Measurements from ENCODE around the gene DBNDD2.

Gene DBNDD2

DNA sequence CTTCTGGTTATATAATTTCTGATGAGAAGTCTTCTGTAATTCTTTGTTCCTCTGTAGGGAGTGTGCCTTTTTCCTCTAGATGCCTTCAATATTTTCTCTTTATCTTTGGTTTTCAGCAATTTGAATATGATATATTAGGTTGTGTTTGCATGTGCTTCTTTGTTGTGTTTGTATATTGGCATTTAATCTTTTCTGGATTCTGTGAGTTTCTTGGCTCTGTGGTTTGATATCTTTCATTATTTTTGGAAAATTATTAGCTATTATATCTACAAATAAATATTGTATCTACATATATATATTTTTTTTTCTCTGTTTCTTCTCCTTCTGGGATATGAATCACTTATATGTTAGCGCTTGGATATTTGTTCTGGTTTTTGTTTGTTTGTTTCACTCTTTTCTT lies 9.1 kb upstream of the DBNDD2 start:
- DNase-seq (ENCODE audit: insufficient read length, low spot score) (no peak), FAIRE-seq (no peak)
- TF ChIP-seq POLR2A (IDR thresholded peaks at IDR 0.05; ENCODE audit: low read depth, low read length), result no peak

DNA sequence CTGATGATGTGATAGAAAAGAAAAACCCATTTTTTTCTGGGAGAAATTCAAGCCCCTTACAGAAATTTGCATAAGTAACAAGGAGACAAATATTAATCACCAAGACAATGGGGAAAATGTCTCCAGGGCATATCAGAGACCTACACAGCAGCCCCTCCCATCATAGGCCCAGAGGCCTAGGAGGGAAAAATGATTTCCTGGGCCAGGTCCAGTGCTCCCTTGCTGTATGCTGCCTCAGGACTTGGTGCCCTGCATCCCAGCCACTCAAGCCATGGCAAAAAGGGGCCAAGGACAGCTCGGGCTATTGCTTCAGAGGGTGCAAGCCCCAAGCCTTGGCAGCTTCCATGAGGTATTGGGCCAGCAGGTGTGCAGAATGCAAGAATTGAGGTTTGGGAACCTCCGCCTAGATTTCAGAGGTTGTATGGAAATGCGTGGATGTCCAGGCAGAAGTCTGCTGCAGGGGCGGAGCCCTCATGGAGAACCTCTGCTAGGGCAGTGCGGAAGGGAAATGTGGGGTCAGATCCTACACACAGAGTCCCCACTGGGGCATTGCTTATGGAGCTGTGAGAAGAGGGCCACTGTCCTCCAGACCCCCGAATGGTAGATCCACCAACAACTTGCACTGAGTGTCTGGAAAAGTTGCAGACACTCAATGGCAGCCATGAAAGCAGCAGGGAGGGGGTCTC lies 7.6 kb upstream of the DBNDD2 start:
- no peak for TF ChIP-seq POLR2A (IDR thresholded peaks at IDR 0.05; ENCODE audit: low read depth, low read length)
- no peak for FAIRE-seq
- no peak for DNase-seq (ENCODE audit: insufficient read length, low spot score)

DNA sequence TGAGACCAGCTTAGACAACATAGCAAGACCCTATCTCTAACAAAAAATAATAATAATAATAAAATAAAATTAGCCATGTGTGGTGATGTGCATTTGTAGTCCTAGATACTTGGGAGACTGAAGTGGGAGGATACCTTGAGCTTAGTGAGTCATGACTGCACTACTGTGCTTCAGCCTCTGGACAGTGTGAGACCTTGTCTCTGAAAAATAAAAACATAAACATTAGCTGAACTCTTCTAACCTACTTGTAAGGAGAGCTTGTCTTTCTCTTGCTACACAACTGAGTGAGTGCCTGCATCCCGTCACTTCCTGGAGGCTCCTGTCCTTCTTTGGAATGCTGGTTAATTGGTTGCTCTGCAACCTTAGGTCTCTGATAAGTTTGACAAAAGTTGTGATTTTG lies 5.1 kb upstream of the DBNDD2 start:
- DNase-seq (ENCODE audit: insufficient read length, low spot score) (no peak), FAIRE-seq (no peak)

DNA sequence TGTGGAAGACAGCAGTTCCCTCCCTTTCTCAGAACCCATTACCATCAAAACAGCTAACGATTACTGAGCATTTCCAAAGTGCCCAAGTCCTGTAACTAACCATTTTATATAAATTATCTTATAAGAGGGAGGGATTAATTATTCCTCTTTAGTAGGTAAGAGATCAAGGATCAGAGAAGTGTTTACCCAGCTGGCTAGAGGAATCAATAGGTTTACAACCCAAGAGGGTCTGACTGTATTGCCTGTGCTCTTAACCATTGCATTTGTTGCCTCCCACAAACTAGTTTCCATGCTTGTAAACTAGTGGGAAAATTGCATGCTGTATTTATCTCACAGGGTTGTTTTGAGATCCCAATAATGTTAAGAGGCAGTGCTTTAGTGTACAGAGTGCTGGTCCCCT lies 3.7 kb upstream of the DBNDD2 start:
- no peak for FAIRE-seq

More for the DNA sequence above, 5.1 kb upstream of the DBNDD2 start:
- TF ChIP-seq POLR2A (IDR thresholded peaks at IDR 0.05; ENCODE audit: low read depth, low read length), result no peak

DNA sequence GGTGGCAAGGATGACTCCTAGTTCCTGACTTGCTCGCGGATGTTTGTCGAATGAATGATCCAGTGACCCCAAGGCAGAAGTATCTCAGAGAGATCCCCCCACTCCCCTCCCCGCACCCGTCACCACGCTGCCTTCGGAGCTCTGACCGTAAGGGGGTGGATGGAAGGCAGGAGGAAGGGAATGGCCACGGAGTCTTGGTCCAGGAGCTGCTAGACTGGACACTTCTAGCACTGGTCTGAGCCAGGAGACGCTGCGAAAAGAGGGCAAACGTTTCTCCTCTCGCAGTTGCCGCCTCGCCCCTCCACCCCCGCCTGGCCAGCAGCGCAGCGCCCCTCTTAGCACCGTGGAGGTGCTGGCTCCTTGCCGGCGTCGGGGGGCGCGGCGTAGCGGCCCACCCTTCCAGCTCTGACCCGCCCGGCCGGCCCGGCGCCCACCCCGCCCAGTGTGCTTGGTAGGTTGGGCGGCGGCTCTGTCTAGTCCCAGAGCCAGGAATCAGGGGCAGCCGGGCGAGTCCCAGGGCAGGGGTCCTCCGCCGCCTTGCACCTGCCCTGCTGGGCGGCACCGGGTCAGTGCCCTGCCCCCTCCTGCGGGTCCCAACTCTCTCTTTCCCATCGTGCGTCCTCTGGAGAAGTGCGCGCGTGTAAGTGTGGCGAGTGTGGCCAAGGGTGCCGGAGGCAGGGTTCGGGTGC lies 2.4 kb upstream of the DBNDD2 start:
- DNase-seq (ENCODE audit: insufficient read length, low spot score), result no peak
- no peak for TF ChIP-seq POLR2A (IDR thresholded peaks at IDR 0.05; ENCODE audit: low read depth, low read length)
- no peak for FAIRE-seq

More for the DNA sequence above, 3.7 kb upstream of the DBNDD2 start:
- no peak for TF ChIP-seq POLR2A (IDR thresholded peaks at IDR 0.05; ENCODE audit: low read depth, low read length)
- no peak for DNase-seq (ENCODE audit: insufficient read length, low spot score)

DNA sequence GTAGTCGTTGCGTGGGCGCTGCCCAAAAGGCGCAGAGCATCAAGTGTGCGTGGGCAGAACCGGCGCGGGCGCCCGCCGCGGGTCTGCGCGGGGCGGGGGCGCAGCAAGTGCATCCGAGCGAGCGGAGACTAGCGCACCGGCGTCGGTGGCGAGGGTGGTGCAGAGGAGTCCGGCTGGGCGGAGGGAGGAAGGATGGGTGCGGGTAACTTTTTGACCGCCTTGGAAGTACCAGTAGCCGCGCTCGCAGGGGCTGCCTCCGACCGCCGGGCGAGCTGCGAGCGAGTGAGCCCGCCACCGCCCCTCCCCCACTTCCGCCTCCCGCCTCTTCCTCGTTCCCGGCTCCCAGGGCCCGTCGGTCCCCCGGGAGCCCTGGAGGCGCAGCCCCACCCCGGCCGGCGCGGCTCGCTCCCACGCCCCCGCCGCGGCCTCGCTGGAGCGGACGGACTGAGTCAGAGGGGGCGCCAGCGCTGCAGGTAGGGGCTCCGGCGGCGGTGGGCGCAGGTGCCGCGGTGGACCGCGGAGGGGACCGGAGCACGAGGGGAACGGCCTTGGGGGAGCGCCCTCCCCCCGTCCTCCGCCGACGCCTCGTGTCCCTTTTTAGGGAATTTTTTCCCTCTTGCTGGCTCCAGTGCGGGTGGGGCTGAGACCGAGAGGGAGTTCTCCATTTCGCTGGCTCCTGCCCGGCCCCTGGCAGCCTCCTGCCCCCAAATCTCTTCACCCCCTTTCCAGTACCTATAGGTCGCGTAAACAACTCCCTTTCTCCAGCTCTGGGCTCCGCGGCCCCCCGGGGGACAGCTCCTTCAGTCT lies 1.6 kb upstream of the DBNDD2 start:
- FAIRE-seq (no peak), DNase-seq (ENCODE audit: insufficient read length, low spot score) (no peak)
- 0 out of 2 replicates have a peak, but pooled peaks have one; percentile 14 for TF ChIP-seq POLR2A (IDR thresholded peaks at IDR 0.05; ENCODE audit: low read depth, low read length)

DNA sequence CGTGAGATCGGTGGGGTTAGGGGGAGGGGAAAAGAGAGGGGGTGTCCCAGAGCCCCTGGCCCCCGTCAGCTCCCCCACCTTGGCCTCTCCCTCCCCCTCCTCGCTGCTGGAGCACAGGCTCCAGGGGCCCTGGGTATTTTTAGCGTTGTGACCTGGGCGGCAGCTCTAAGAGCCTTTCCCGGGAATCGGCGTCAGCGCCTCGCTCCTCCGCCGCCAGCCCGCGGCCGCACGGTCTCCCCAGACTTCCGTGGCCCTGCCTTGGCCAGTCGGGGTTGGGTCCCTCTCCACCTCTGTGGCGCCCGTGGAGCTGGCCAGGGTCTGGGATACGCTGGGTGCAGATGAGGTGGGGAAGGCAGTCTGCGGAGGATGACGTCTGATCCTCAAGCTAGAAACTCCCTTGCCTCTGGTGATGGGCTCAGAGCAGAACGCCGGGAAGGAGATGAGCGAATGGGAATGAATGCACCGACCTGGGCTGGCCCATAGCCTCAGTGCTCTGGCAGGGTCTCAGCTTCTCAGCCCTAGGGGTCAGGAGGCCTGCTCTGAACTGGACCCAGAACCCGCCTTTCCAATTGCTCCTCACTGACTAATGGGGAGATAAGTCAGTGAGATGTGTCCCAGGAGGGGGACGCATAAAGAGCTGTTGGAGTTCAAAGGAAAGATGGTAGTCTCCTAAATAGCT lies 883 bp upstream of the DBNDD2 start:
- no peak for TF ChIP-seq POLR2A (IDR thresholded peaks at IDR 0.05; ENCODE audit: low read depth, low read length)
- DNase-seq (ENCODE audit: insufficient read length, low spot score), result no peak
- no peak for FAIRE-seq

DNA sequence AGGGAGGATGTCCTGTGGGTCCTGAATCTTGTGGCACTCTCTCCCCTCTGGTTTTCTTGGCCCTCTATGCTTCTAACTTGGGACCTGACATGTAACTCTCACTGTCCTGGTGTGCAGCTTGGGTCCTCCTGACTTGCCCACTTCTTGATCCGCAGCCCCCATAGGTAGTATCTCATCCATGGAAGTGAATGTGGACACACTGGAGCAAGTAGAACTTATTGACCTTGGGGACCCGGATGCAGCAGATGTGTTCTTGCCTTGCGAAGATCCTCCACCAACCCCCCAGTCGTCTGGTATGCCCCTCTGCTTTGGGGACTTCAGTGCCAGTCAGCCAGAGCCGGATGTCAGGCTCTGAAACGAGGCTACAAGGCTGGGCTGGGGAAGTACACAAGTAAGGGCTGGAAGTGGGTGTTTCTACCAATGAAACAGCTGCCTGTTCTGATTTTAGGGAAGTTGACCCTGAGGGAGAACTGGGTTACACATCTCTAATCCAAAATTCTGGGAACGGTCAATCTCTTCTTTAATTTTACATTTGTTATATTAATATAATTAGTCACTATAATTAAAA lies 641 bp downstream of the DBNDD2 start:
- no peak for TF ChIP-seq POLR2A (IDR thresholded peaks at IDR 0.05; ENCODE audit: low read depth, low read length)
- FAIRE-seq, result no peak
- DNase-seq (ENCODE audit: insufficient read length, low spot score), result no peak

DNA sequence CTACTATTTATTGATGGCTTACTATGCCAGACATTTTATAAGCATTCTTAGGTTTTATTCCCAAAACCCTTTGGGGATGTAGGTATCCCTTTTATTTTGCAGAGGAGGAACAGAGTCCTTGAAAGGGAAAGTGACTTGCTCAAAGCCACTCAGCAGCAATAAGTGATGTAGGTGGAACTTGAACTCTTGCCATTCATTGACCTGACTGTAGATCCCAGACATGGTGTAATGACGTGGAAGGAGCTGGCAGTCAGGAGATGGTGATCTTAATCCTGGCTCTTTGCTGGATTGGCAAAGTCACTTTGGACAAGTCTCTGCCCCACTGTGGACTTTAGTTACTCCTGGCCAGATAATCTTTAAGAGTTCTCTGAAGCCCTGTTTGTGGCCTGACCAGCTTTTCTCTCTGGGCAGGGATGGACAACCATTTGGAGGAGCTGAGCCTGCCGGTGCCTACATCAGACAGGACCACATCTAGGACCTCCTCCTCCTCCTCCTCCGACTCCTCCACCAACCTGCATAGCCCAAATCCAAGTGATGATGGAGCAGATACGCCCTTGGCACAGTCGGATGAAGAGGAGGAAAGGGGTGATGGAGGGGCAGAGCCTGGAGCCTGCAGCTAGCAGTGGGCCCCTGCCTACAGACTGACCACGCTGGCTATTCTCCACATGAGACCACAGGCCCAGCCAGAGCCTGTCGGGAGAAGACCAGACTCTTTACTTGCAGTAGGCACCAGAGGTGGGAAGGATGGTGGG lies 1.6 kb downstream of the DBNDD2 start:
- no peak for TF ChIP-seq POLR2A (IDR thresholded peaks at IDR 0.05; ENCODE audit: low read depth, low read length)
- FAIRE-seq (no peak), DNase-seq (ENCODE audit: insufficient read length, low spot score) (no peak)

DNA sequence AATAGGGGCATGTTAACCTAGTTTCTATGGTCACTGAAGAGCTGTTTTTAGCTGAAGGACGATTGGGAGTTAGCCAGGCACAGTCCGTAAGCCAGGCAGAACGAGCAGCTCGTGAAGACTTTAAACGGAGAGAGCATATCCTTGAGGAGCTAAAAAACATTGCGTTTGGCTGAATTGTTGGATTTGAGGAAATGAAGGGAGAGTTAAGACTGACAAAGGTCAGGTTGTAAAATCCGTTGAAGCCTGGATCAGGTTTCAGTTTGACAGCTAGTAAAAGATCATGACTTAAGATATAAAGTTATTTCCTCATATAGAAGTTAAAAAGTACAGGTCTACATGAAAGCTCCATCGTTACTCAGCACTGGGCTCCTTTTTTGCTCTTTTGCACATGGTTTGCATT lies 2.8 kb downstream of the DBNDD2 start:
- no peak for TF ChIP-seq POLR2A (IDR thresholded peaks at IDR 0.05; ENCODE audit: low read depth, low read length)
- no peak for FAIRE-seq
- DNase-seq (ENCODE audit: insufficient read length, low spot score), result no peak

DNA sequence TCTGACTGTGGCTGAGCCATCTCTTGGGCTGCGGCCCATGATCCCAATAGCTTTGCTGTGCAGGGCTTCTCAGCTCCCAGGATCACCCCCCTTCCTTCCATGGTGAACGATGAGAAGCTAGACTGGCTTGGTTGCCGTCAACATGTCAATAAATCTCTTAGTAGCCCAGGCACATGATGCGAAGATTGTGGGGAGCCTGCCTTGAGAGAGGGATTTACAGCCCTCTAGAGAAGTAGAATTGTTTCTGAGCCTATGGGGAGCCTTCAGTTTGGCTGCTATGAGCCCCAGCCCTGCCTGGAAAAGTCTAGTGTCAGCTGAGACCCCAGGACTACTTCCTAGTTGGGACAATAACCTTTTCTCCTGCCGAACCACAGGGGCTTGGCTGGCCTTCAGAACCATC lies 4.6 kb downstream of the DBNDD2 start:
- FAIRE-seq (no peak), DNase-seq (ENCODE audit: insufficient read length, low spot score) (no peak)
- no peak for TF ChIP-seq POLR2A (IDR thresholded peaks at IDR 0.05; ENCODE audit: low read depth, low read length)

DNA sequence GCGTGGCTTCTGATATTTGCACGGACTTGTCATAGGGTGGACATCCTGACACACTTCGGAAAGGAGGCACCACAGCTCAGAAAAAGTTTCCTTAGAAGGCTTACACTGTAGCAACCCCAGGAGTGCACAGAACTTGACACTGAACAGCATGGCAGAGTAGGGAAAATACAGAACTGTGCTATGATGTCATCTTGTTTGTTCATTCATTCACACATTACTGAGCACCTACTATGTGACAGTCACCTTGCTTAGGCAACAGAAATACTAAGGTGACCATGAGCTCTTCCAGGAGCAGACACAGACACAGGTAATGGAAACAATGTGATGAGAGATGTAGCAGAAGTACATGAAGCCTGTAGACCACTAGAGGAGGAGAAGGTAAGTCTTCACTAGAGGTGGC lies 5.4 kb downstream of the DBNDD2 start:
- TF ChIP-seq POLR2A (IDR thresholded peaks at IDR 0.05; ENCODE audit: low read depth, low read length), result no peak
- DNase-seq (ENCODE audit: insufficient read length, low spot score), result no peak
- FAIRE-seq, result no peak

Data from H54 (cell line).